HCT116 (cell line): Measurements from ENCODE around the gene TMEFF2.
A peak's percentile ranks its signal among the peaks of the same experiment; 100 is the strongest.

ENCODE experiments used
- CEBPB ChIP-seq: IDR thresholded peaks from 2 replicates; pipeline ENCODE4 v1.6.1; 2012; ENCODE audit warnings: low read depth
- CTCF ChIP-seq, 3 experiments: fragments of 200-600 bp in 1 of 3; sonication (generic) in 1 of 3; IDR thresholded peaks in 2 of 3; conservative IDR thresholded peaks in 1 of 3; 2 replicates each; pipeline ENCODE4 v1.5.1; 2012 to 2017; ENCODE audit warnings: low read depth in 2 of 3, low read length in 2 of 3, antibody characterized with exemption in 1 of 3, borderline replicate concordance in 1 of 3, control low read depth in 1 of 3, mild to moderate bottlenecking in 1 of 3, mixed read lengths in 1 of 3, mixed run types in 1 of 3, moderate library complexity in 1 of 3; ENCODE audit not compliant: insufficient read depth in 1 of 3
- EGR1 ChIP-seq: IDR thresholded peaks from 2 replicates; pipeline ENCODE4 v1.6.1; 2012; ENCODE audit warnings: low read depth
- EZH2 ChIP-seq: fragments of 200-600 bp; sonication (generic); IDR thresholded peaks from 2 replicates; pipeline ENCODE4 v1.6.1; 2017; ENCODE audit warnings: antibody characterized with exemption, mixed run types
- FOSL1 ChIP-seq: IDR thresholded peaks from 2 replicates; pipeline ENCODE4 v1.6.1; 2012; ENCODE audit warnings: low read depth
- MAX ChIP-seq: IDR thresholded peaks from 2 replicates; pipeline ENCODE4 v1.6.1; 2012
- POLR2A ChIP-seq: IDR thresholded peaks from 2 replicates; pipeline ENCODE4 v1.7.0; 2011; ENCODE audit warnings: borderline replicate concordance; ENCODE audit not compliant: insufficient read depth, insufficient read length; ENCODE audit errors: extremely low read depth
- POLR2AphosphoS5 ChIP-seq: IDR thresholded peaks from 2 replicates; pipeline ENCODE4 v1.6.1; 2011; ENCODE audit warnings: mild to moderate bottlenecking, low read depth, low read length, moderate library complexity
- RAD21 ChIP-seq: IDR thresholded peaks from 2 replicates; pipeline ENCODE4 v1.6.1; 2012; ENCODE audit warnings: low read depth, mild to moderate bottlenecking
- REST ChIP-seq: IDR thresholded peaks from 2 replicates; pipeline ENCODE4 v1.6.1; 2012; ENCODE audit warnings: low read depth
- SP1 ChIP-seq: IDR thresholded peaks from 2 replicates; pipeline ENCODE4 v1.6.1; 2012; ENCODE audit warnings: low read depth
- SRF ChIP-seq: IDR thresholded peaks from 2 replicates; pipeline ENCODE4 v1.6.1; 2012; ENCODE audit warnings: low read depth
- YY1 ChIP-seq: IDR thresholded peaks from 2 replicates; pipeline ENCODE4 v1.6.1; 2011; ENCODE audit warnings: low read length, low read depth, moderate library complexity, mild to moderate bottlenecking; ENCODE audit not compliant: insufficient replicate concordance; ENCODE audit errors: extremely low read depth
- ZNF274 ChIP-seq: fragments of 200-500 bp; sonication (Bioruptor generic); IDR thresholded peaks from 2 replicates; pipeline ENCODE4 v1.6.1; 2014; ENCODE audit warnings: mild to moderate bottlenecking, low read depth, low read length, inconsistent platforms

GRCh38 chr2:192162392-192163042, 32.2 kb downstream of the TMEFF2 start:
- TF ChIP-seq POLR2AphosphoS5 (no peak), POLR2A (no peak), EZH2 (no peak), RAD21 (peak; percentile 95), CTCF (IDR thresholded peaks at IDR 0.05 in 2 of 3, conservative IDR thresholded peaks at IDR 0.05 in 1 of 3; ENCODE audit: borderline replicate concordance in 1 of 3, insufficient read depth in 1 of 3, low read depth in 2 of 3, low read length in 2 of 3) (peak; percentile 82 to 97 (median 91)), CEBPB (peak; percentile 15; the same call in 1 of the 2 replicates), FOSL1 (no peak), YY1 (peak; percentile 21), EGR1 (no peak), SRF (no peak), MAX (no peak), REST (no peak), ZNF274 (no peak), SP1 (no peak)
